Upper lobe of left lung (tissue), 6 donors: ENCODE results near the gene SLC6A1. TPM values are rescaled to one million over a fixed set of nuclear protein-coding genes. Genes with fewer than 3 reads are reported as not detected.

ENCODE experiments used
- ATAC-seq, 2 donors: fragments of 200-7000 bp; cut with Tn5 transposase; one replicate each; pipeline ENCODE4 v1.9.1; 2022; ENCODE audit warnings: mild to moderate bottlenecking in 2 of 2, moderate library complexity in 2 of 2; ENCODE audit not compliant: low FRiP score in 2 of 2
- DNase-seq, 2 donors: peaks; one replicate each; pipeline ENCODE4 v3.0.0-alpha.2; 2019 to 2020
- H3K27ac ChIP-seq, 4 donors: fragments of 200-600 bp; sonication (generic); one replicate each; pipeline ENCODE4 v1.5.1; 2016 to 2019
- H3K27me3 ChIP-seq, 4 donors: fragments of 200-600 bp; sonication (generic); one replicate each; pipeline ENCODE4 v1.5.1; 2017 to 2019
- H3K36me3 ChIP-seq, 4 donors: fragments of 200-600 bp; sonication (generic); one replicate each; pipeline ENCODE4 v1.5.1; 2016 to 2019
- H3K4me1 ChIP-seq, 4 donors: fragments of 200-600 bp; sonication (generic); one replicate each; pipeline ENCODE4 v1.5.1; 2018 to 2019
- H3K4me3 ChIP-seq, 4 donors: fragments of 200-600 bp; sonication (generic); one replicate each; pipeline ENCODE4 v1.5.1; 2017 to 2019; ENCODE audit warnings: mild to moderate bottlenecking in 2 of 4, moderate library complexity in 1 of 4
- H3K9me3 ChIP-seq, 4 donors: fragments of 200-600 bp; sonication (generic); one replicate each; pipeline ENCODE4 v1.5.1; 2018 to 2019
- CTCF ChIP-seq, 6 experiments: fragments of 450-650 bp in 4 of 6; fragments of 200-600 bp in 2 of 6; sonication (generic) in 2 of 6; IDR thresholded peaks; one replicate each; pipeline ENCODE4 v1.5.1; 2016 to 2019; ENCODE audit warnings: antibody characterized with exemption in 6 of 6
- EP300 ChIP-seq, 4 donors: sonication (generic); formaldehyde crosslinking; IDR thresholded peaks; one replicate each; pipeline ENCODE4 v1.5.1; 2017; ENCODE audit warnings: antibody characterized with exemption in 4 of 4, control low read depth in 2 of 4
- POLR2A ChIP-seq, 4 donors: fragments of 450-650 bp; IDR thresholded peaks; one replicate each; pipeline ENCODE4 v1.5.1; 2016 to 2017; ENCODE audit warnings: antibody characterized with exemption in 4 of 4, mild to moderate bottlenecking in 2 of 4
- POLR2AphosphoS5 ChIP-seq, 2 donors: sonication (generic); formaldehyde crosslinking; IDR thresholded peaks; one replicate each; pipeline ENCODE4 v1.5.1; 2017; ENCODE audit warnings: antibody characterized with exemption in 2 of 2
- WGBS, 2 donors: methylation state at CpG; one replicate each; pipeline ENCODE4 v1.1.5; 2017 to 2018; 5-methylcytosine and 5-hydroxymethylcytosine counted together
- total RNA-seq, 6 donors: library from RNA; depleted of rRNA in 4 of 6; stranded (reverse); fragments of >200 nt in 4 of 6; gene quantifications; one replicate each; pipeline versions ENCODE4 v1.1.0 to v1.2.1, GENCODE V29; 2016 to 2021
- donor health status: DM: no; HTN: no; CAD: no; lungs with moderate emphysema.
- donor health status: DM: no; HTN: yes; CAD: no; lungs with severe emphysema.

Gene SLC6A1
- total RNA-seq, 6 donors from 2014 or later: 0.46 to 11.5 (median 0.88) TPM

GRCh38 chr3:11009898-11010297 is 17.4 kb downstream of the SLC6A1 start:
- WGBS, 2 donors: 78% methylated on average over 4 of the region's 4 CpGs
- Histone ChIP-seq H3K4me3 (no peak overlapping the region), H3K27ac (no peak overlapping the region), H3K27me3 (no peaks in the 10 kb centered on the region), H3K4me1 (no peaks in the 10 kb centered on the region), H3K9me3 (no peaks in the 10 kb centered on the region), H3K36me3 (no peaks in the 10 kb centered on the region)
- ATAC-seq (no peak), DNase-seq (no peak)
- no peak for TF ChIP-seq POLR2AphosphoS5 (IDR thresholded peaks at IDR 0.05)

GRCh38 chr3:11010426-11011165 is 18.0 kb downstream of the SLC6A1 start:
- DNase-seq (no peak), ATAC-seq (no peak)
- Histone ChIP-seq H3K4me3 (no peak overlapping the region), H3K36me3 (no peaks in the 10 kb centered on the region), H3K27me3 (no peaks in the 10 kb centered on the region), H3K27ac (no peak overlapping the region), H3K4me1 (no peaks in the 10 kb centered on the region), H3K9me3 (no peaks in the 10 kb centered on the region)
- TF ChIP-seq CTCF (IDR thresholded peaks at IDR 0.05) (no peak), POLR2A (IDR thresholded peaks at IDR 0.05) (no peak), EP300 (IDR thresholded peaks at IDR 0.05) (no peak), POLR2AphosphoS5 (IDR thresholded peaks at IDR 0.05) (no peak)
- WGBS, 2 donors: 85 to 89% methylated on average over 13 to 15 of the region's 15 CpGs

- H3K27me3 ChIP-seq: no peaks in the 10 kb centered on the region
- H3K4me3 ChIP-seq: no peak overlapping the region
- no peaks in the 10 kb centered on the region for H3K36me3 ChIP-seq
- DNase-seq (no peak), ATAC-seq (no peak)
- 91 to 95% methylated on average over 4 of the region's 4 CpGs for WGBS, 2 donors
- no peaks in the 10 kb centered on the region for H3K4me1 ChIP-seq
- TF ChIP-seq CTCF (IDR thresholded peaks at IDR 0.05): no peak
- no peak for TF ChIP-seq EP300 (IDR thresholded peaks at IDR 0.05)
- TF ChIP-seq POLR2AphosphoS5 (IDR thresholded peaks at IDR 0.05): no peak
- no peak for TF ChIP-seq POLR2A (IDR thresholded peaks at IDR 0.05)
- H3K27ac ChIP-seq: no peak overlapping the region
- H3K9me3 ChIP-seq: no peaks in the 10 kb centered on the region
Observed at GRCh38 chr3:11014253-11014652, 21.7 kb downstream of the SLC6A1 start.

- Histone ChIP-seq H3K9me3 (no peaks in the 10 kb centered on the region), H3K36me3 (no peaks in the 10 kb centered on the region), H3K4me1 (no peaks in the 10 kb centered on the region), H3K4me3 (no peak overlapping the region), H3K27ac (no peak overlapping the region), H3K27me3 (no peaks in the 10 kb centered on the region)
- 86 to 91% methylated on average over 15 of the region's 15 CpGs for WGBS, 2 donors
- DNase-seq: peak in 1 of 2 donors; percentile 70
- TF ChIP-seq POLR2A (IDR thresholded peaks at IDR 0.05): no peak
- no peak for TF ChIP-seq EP300 (IDR thresholded peaks at IDR 0.05)
- no peak for TF ChIP-seq POLR2AphosphoS5 (IDR thresholded peaks at IDR 0.05)
- no peak for TF ChIP-seq CTCF (IDR thresholded peaks at IDR 0.05)
- no peak for ATAC-seq
Observed at GRCh38 chr3:11014752-11015151, 22.2 kb downstream of the SLC6A1 start.

- no peaks in the 10 kb centered on the region for H3K9me3 ChIP-seq
- DNase-seq: peak in 1 of 2 donors; percentile 69
- H3K4me3 ChIP-seq: no peak overlapping the region
- no peak for TF ChIP-seq EP300 (IDR thresholded peaks at IDR 0.05)
- no peak for TF ChIP-seq POLR2AphosphoS5 (IDR thresholded peaks at IDR 0.05)
- TF ChIP-seq POLR2A (IDR thresholded peaks at IDR 0.05): no peak
- TF ChIP-seq CTCF (IDR thresholded peaks at IDR 0.05): no peak
- no peak overlapping the region for H3K27ac ChIP-seq
- WGBS, 2 donors: 79 to 83% methylated on average over 15 to 16 of the region's 16 CpGs
- H3K27me3 ChIP-seq: no peaks in the 10 kb centered on the region
- no peak for ATAC-seq
- H3K36me3 ChIP-seq: no peaks in the 10 kb centered on the region
- H3K4me1 ChIP-seq: no peaks in the 10 kb centered on the region
Observed at GRCh38 chr3:11015369-11015768, 22.8 kb downstream of the SLC6A1 start.
